Spleen (tissue), 7 donors: Measurements from ENCODE around the gene RASSF6.

Experiments
- CTCF ChIP-seq, 11 experiments: fragments of 200-600 bp in 7 of 11; fragments of 450-650 bp in 4 of 11; sonication (generic) in 4 of 11; IDR thresholded peaks in 8 of 11; conservative IDR thresholded peaks in 3 of 11; 1 replicate in 7 of 11; 2 replicates in 4 of 11; pipeline versions ENCODE4 v1.4.0 to v1.8.0; 2016 to 2021; ENCODE audit warnings: antibody characterized with exemption in 11 of 11, inconsistent platforms in 4 of 11, mild to moderate bottlenecking in 1 of 11
- POLR2A ChIP-seq, 3 donors: fragments of 450-650 bp; IDR thresholded peaks; one replicate each; pipeline ENCODE4 v1.5.1; 2017; ENCODE audit warnings: antibody characterized with exemption in 3 of 3, mild to moderate bottlenecking in 1 of 3
- POLR2AphosphoS5 ChIP-seq, 3 donors: sonication (generic); formaldehyde crosslinking; IDR thresholded peaks; one replicate each; pipeline ENCODE4 v1.5.1; 2017; ENCODE audit warnings: antibody characterized with exemption in 3 of 3
- donor health status: DM: no; HTN: no; CAD: no; lungs with moderate emphysema.
- donor health status: DM: no; HTN: no; CAD: no.
- donor health status: DM: no; HTN: no; CAD: no.

GRCh38 chr4:73589261-73589847 is 30.9 kb downstream of the RASSF6 start:
- no peak for TF ChIP-seq CTCF (IDR thresholded peaks at IDR 0.05 in 8 of 11, conservative IDR thresholded peaks at IDR 0.05 in 3 of 11)
- no peak for TF ChIP-seq POLR2AphosphoS5 (IDR thresholded peaks at IDR 0.05)
- TF ChIP-seq POLR2A (IDR thresholded peaks at IDR 0.05), result no peak
